8988T (cell line): ENCODE data around the gene BCL7A.

Source experiments
- DNase-seq: peaks from one replicate; pipeline ENCODE4 v3.0.0; 2011

The BCL7A gene

GRCh38 chr12:122079532-122080081 lies 57.9 kb downstream of the BCL7A start:
- no peak for DNase-seq

GRCh38 chr12:122080149-122081082 lies 58.7 kb downstream of the BCL7A start:
- peak; percentile 56 for DNase-seq

- no peak for DNase-seq
These were observed 59.5 kb downstream of the BCL7A start for GRCh38 chr12:122081083-122081696.

GRCh38 chr12:122081697-122082221 lies 60.1 kb downstream of the BCL7A start:
- DNase-seq: no peak

GRCh38 chr12:122082621-122083356 lies 61.1 kb downstream of the BCL7A start:
- DNase-seq: no peak

GRCh38 chr12:122084857-122085405 lies 63.2 kb downstream of the BCL7A start:
- no peak for DNase-seq

GRCh38 chr12:122085591-122085990 lies 63.9 kb downstream of the BCL7A start:
- DNase-seq: no peak

GRCh38 chr12:122086116-122086515 lies 64.4 kb downstream of the BCL7A start:
- DNase-seq: no peak

GRCh38 chr12:122086641-122087285 lies 65.1 kb downstream of the BCL7A start:
- no peak for DNase-seq

GRCh38 chr12:122087431-122088178 lies 65.9 kb downstream of the BCL7A start:
- no peak for DNase-seq

- no peak for DNase-seq
These were observed 66.6 kb downstream of the BCL7A start for GRCh38 chr12:122088179-122088810.

GRCh38 chr12:122089077-122089476 lies 67.4 kb downstream of the BCL7A start:
- DNase-seq: no peak

- DNase-seq: no peak
These were observed 69.3 kb downstream of the BCL7A start for GRCh38 chr12:122090759-122091515.

GRCh38 chr12:122093098-122093883 lies 71.6 kb downstream of the BCL7A start:
- no peak for DNase-seq

- no peak for DNase-seq
These were observed 72.6 kb downstream of the BCL7A start for GRCh38 chr12:122094137-122094734.

- DNase-seq: no peak
These were observed 73.3 kb downstream of the BCL7A start for GRCh38 chr12:122094735-122095631.

GRCh38 chr12:122096014-122096413 lies 74.3 kb downstream of the BCL7A start:
- no peak for DNase-seq
